ENCODE data around the gene SLC50A1. TPM values are rescaled to one million over a fixed set of nuclear protein-coding genes. Genes with fewer than 3 reads are reported as not detected.
A peak's percentile ranks its signal among the peaks of the same experiment; 100 is the strongest.
"Not testable (repeated sequence)": the region's sequence is repeated elsewhere in the genome, so short reads cannot be mapped to it uniquely, and the experiment has no call there.

SLC50A1 gene
- total and polyA plus RNA-seq, 2 of the 8 experiments (the other 6 are each of a cell fraction or from before 2014, with no cell fraction given) = 36.5 to 90.8 TPM

DNA sequence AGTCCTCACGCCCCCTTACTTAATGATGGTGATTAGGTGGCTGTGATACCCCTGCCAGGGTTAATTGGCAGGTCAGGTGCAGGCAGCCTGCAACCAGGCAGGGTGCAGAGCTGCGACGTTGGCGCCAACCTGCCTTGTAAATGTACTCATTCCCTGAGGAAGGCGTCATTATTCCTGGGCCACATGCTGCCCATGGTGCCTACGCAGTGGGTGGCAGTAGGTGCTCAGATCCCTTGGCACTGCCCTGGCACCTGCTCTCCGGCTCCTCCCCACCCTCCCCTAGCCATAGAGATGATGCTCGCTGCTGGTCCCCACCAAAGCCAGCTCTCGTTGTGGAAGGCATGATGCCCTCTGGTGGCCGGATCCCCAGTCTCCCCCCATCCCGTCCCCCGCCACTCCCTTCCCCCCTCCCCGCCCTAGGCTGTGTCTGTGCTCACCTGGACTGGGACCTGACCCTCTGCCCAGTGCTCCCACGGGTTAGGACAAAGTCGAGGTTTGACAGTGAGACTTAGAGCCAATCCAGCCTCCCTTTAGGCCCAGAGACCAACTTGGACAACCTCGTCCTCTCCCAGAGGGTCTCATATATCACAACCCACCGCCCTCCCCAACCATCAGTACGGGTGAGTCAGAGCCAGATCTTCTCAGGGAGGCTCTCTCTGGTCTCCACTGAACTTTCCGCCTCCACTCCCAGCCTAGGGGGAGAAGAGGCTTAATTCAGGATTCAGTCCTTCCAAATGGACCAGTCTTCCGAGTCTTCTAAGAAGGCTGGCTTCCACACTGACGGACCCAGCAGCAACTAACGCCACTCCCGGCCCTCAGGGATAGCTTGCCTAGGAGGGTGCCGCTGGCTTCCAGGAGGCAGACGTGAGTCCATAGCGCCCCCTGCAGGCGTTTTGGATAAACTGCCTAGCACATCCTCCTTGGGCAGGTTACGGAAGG, 31.8 kb downstream of the SLC50A1 start (continued):
- TF ChIP-seq TBP (IDR thresholded peaks at IDR 0.05; ENCODE audit: low read depth, low read length) (peak; percentile 7; the same call in 1 of the 2 replicates), ASH2L (IDR thresholded peaks at IDR 0.05; ENCODE audit: low read length) (peak; percentile 28), KDM5A (IDR thresholded peaks at IDR 0.05; ENCODE audit: low read length) (no peak), KDM4A (IDR thresholded peaks at IDR 0.05; ENCODE audit: low read depth, low read length, severe bottlenecking) (peak; percentile 70)
- TF ChIP-seq, protein P1, sequence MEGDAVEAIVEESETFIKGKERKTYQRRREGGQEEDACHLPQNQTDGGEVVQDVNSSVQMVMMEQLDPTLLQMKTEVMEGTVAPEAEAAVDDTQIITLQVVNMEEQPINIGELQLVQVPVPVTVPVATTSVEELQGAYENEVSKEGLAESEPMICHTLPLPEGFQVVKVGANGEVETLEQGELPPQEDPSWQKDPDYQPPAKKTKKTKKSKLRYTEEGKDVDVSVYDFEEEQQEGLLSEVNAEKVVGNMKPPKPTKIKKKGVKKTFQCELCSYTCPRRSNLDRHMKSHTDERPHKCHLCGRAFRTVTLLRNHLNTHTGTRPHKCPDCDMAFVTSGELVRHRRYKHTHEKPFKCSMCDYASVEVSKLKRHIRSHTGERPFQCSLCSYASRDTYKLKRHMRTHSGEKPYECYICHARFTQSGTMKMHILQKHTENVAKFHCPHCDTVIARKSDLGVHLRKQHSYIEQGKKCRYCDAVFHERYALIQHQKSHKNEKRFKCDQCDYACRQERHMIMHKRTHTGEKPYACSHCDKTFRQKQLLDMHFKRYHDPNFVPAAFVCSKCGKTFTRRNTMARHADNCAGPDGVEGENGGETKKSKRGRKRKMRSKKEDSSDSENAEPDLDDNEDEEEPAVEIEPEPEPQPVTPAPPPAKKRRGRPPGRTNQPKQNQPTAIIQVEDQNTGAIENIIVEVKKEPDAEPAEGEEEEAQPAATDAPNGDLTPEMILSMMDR (IDR thresholded peaks at IDR 0.05; ENCODE audit: control extremely low read depth in 1 of 3, insufficient read depth in 1 of 3, low read depth in 1 of 3, low read length in 3 of 3) = peak in 2 of 3 experiments; percentile 98 to 99; a peak in 3 of 4 replicates

DNA sequence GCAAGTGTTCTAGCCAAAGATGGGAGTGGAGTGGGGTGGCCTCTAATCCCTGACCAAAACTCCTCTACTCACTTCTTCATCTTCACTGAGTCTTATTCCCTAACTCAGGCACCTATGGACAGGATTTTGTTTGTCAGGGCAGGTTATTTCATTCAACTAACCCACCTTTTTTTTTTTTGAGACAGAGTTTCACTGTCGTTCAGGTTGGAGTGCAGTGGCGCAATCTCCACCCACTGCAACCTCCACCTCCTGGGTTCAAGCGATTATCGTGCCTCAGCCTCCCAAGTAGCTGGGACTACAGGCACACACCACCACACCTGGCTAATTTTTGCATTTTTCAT, 32.4 kb downstream of the SLC50A1 start:
- H2AFZ ChIP-seq (ENCODE audit: low read length); H3K27me3 ChIP-seq (replicated peaks in 1 of 4; ENCODE audit: control insufficient read depth in 3 of 4, extremely low read depth in 1 of 4, insufficient read depth in 3 of 4, low read length in 3 of 4); H2BK120ac ChIP-seq (replicated peaks; ENCODE audit: low read depth, low read length); H4K5ac ChIP-seq (ENCODE audit: insufficient read length, low read depth, low read length); H3K79me1 ChIP-seq (ENCODE audit: low read depth, low read length); H4K8ac ChIP-seq (ENCODE audit: extremely low read depth, insufficient read depth, low read length); H2BK20ac ChIP-seq (ENCODE audit: low read length); H3K14ac ChIP-seq (ENCODE audit: insufficient read length); H3K23ac ChIP-seq (ENCODE audit: insufficient read length); H3K56ac ChIP-seq (replicated peaks; ENCODE audit: insufficient read length, low read depth, low read length); H3K27ac ChIP-seq (ENCODE audit: low read depth, low read length); H3K18ac ChIP-seq (ENCODE audit: extremely low read depth, low read length); H3K36me3 ChIP-seq (ENCODE audit: control insufficient read depth in 2 of 4, insufficient read depth in 4 of 4, low read length in 3 of 4); DNase-seq (ENCODE audit: low read depth in 1 of 2, low spot score in 2 of 2); H3K4ac ChIP-seq (replicated peaks; ENCODE audit: insufficient read length, low read depth, low read length); H3K9ac ChIP-seq (replicated peaks in 1 of 4; ENCODE audit: extremely low read depth in 1 of 4, low read depth in 3 of 4, low read length in 3 of 4); H2BK5ac ChIP-seq (ENCODE audit: low read depth, low read length); H2BK12ac ChIP-seq (ENCODE audit: low read depth, low read length); H3K9me3 ChIP-seq (ENCODE audit: insufficient read depth in 2 of 2, low read depth in 1 of 2, low read length in 1 of 2); H2BK15ac ChIP-seq (ENCODE audit: low read length); FAIRE-seq; H4K20me1 ChIP-seq (replicated peaks in 1 of 2; ENCODE audit: control insufficient read depth in 1 of 2, insufficient read depth in 2 of 2, low read length in 2 of 2); H2AK5ac ChIP-seq (ENCODE audit: low read depth, low read length); H4K91ac ChIP-seq (replicated peaks; ENCODE audit: insufficient read length, low read length): not testable (repeated sequence)
- Histone ChIP-seq H3K4me3 (ENCODE audit: extremely low read depth in 1 of 4, insufficient read depth in 2 of 4, low read depth in 3 of 4, low read length in 4 of 4) (peak overlapping the region in 1 of 4 experiments; percentile 71; a peak in 2 of 8 replicates), H3K4me1 (replicated peaks in 1 of 4; ENCODE audit: control insufficient read depth in 3 of 4, insufficient read depth in 4 of 4, low read length in 3 of 4) (peaks cover 5 to 19% (median 13%) of the 10 kb centered on the region in 4 experiments), H3K4me2 (ENCODE audit: insufficient read depth in 1 of 2, low read depth in 2 of 2, low read length in 2 of 2) (peak overlapping the region in 1 of 2 experiments; percentile 63; a peak in 2 of 4 replicates), H3K79me2 (ENCODE audit: control insufficient read depth in 1 of 2, insufficient read depth in 2 of 2, low read length in 2 of 2) (peaks cover 0 to 12% of the 10 kb centered on the region in 2 experiments; a peak in 2 of 4 replicates), H3K23me2 (ENCODE audit: low read depth, low read length) (peaks cover 11% of the 10 kb centered on the region)
- ChIA-PET POLR2A (ENCODE audit: partially characterized antibody) (interaction anchor here (0.6 to 3.0 kb wide), 9 partner anchors 16 to 154 kb away, joined by 3 to 24 read pairs (median 7); no protein-coding TSS in a partner anchor), CTCF (ENCODE audit: partially characterized antibody) (interaction anchor here (0.6 to 12.4 kb wide), 31 partner anchors 9 to 223 kb away, joined by 3 to 215 read pairs (median 4); partner anchors contain the start of genes DPM3, EFNA1, EFNA4 and FLAD1)
- 81% methylated on average over 4 of the region's 4 CpGs; no CpG with 5 or more reads in 1 of the 2 experiments for WGBS, 2 experiments (ENCODE audit: extremely low coverage in 1 of 2, insufficient coverage in 1 of 2, insufficient read length in 1 of 2, insufficient replicate concordance in 2 of 2, low coverage in 1 of 2, low lambda C conversion rate in 2 of 2, missing lambda C conversion rate in 1 of 2)
